Stimulated activated CD8-positive, alpha-beta memory T cell treated with anti-CD3 and anti-CD28 coated beads, Interleukin-2, amount 100 ng/mL, for 48 hours (primary cell): ENCODE data around the gene R3HDM1.
"Not testable (repeated sequence)": the region's sequence is repeated elsewhere in the genome, so short reads cannot be mapped to it uniquely, and the experiment has no call there.

Experiments
- DNase-seq, 2 donors: peaks; one replicate each; pipeline ENCODE4 v3.0.0-alpha.2; 2020; ENCODE audit warnings: low read depth in 2 of 2

R3HDM1 gene

GRCh38 chr2:135641156-135642068 lies 110.1 kb downstream of the R3HDM1 start:
- no peak for DNase-seq

GRCh38 chr2:135647836-135648579 lies 116.7 kb downstream of the R3HDM1 start:
- DNase-seq = no peak

GRCh38 chr2:135650721-135651120 lies 119.4 kb downstream of the R3HDM1 start:
- DNase-seq = no peak

GRCh38 chr2:135651717-135652116 lies 120.4 kb downstream of the R3HDM1 start:
- peak in 1 of 2 donors; percentile 2 for DNase-seq

GRCh38 chr2:135654239-135654638 lies 123.0 kb downstream of the R3HDM1 start:
- not testable (repeated sequence) for DNase-seq

GRCh38 chr2:135657806-135658582 lies 126.7 kb downstream of the R3HDM1 start:
- peak; percentile 12 to 20 for DNase-seq

- no peak for DNase-seq
Measured at GRCh38 chr2:135662088-135662487, 130.8 kb downstream of the R3HDM1 start.

- DNase-seq = no peak
Measured at GRCh38 chr2:135663148-135663700, 131.9 kb downstream of the R3HDM1 start.

GRCh38 chr2:135664623-135665068 lies 133.4 kb downstream of the R3HDM1 start:
- no peak for DNase-seq

GRCh38 chr2:135667045-135667444 lies 135.8 kb downstream of the R3HDM1 start:
- no peak for DNase-seq

GRCh38 chr2:135674453-135674852 lies 143.2 kb downstream of the R3HDM1 start:
- no peak for DNase-seq

GRCh38 chr2:135676031-135676430 lies 144.7 kb downstream of the R3HDM1 start:
- no peak for DNase-seq

- no peak for DNase-seq
Measured at GRCh38 chr2:135679125-135679524, 147.8 kb downstream of the R3HDM1 start.

- DNase-seq = no peak
Measured at GRCh38 chr2:135685361-135685760, 154.1 kb downstream of the R3HDM1 start.

GRCh38 chr2:135688978-135689377 lies 157.7 kb downstream of the R3HDM1 start:
- DNase-seq = no peak

GRCh38 chr2:135689679-135690078 lies 158.4 kb downstream of the R3HDM1 start:
- DNase-seq = no peak

- DNase-seq = no peak
Measured at GRCh38 chr2:135694711-135695110, 163.4 kb downstream of the R3HDM1 start.

GRCh38 chr2:135698838-135699237 lies 167.6 kb downstream of the R3HDM1 start:
- DNase-seq = no peak

- DNase-seq = no peak
Measured at GRCh38 chr2:135701442-135701841, 170.2 kb downstream of the R3HDM1 start.

GRCh38 chr2:135703300-135703699 lies 172.0 kb downstream of the R3HDM1 start:
- DNase-seq = no peak

GRCh38 chr2:135704075-135704474 lies 172.8 kb downstream of the R3HDM1 start:
- not testable (repeated sequence) for DNase-seq

GRCh38 chr2:135708159-135708558 lies 176.9 kb downstream of the R3HDM1 start:
- no peak for DNase-seq
